Transverse colon (tissue), 3 donors: ENCODE results near the gene LCLAT1.

Source experiments
- EP300 ChIP-seq: sonication (generic); formaldehyde crosslinking; IDR thresholded peaks from one replicate; pipeline ENCODE4 v1.6.1; 2017; ENCODE audit warnings: antibody characterized with exemption, low read depth
- POLR2A ChIP-seq: fragments of 450-650 bp; IDR thresholded peaks from one replicate; pipeline ENCODE4 v1.6.1; 2016; ENCODE audit warnings: antibody characterized with exemption, mild to moderate bottlenecking, moderate library complexity
- TF ChIP-seq, protein P1 (sequence below), 5 experiments: fragments of 200-600 bp in 3 of 5; fragments of 450-650 bp in 2 of 5; sonication (generic) in 3 of 5; IDR thresholded peaks; 1 replicate in 2 of 5; 2 replicates in 3 of 5; pipeline ENCODE4 v1.5.1; 2016 to 2017; ENCODE audit warnings: antibody characterized with exemption in 5 of 5, inconsistent platforms in 3 of 5, mild to moderate bottlenecking in 2 of 5, moderate library complexity in 1 of 5

GRCh38 chr2:30421026-30421603 lies 25.9 kb upstream of the LCLAT1 start:
- TF ChIP-seq, protein P1, sequence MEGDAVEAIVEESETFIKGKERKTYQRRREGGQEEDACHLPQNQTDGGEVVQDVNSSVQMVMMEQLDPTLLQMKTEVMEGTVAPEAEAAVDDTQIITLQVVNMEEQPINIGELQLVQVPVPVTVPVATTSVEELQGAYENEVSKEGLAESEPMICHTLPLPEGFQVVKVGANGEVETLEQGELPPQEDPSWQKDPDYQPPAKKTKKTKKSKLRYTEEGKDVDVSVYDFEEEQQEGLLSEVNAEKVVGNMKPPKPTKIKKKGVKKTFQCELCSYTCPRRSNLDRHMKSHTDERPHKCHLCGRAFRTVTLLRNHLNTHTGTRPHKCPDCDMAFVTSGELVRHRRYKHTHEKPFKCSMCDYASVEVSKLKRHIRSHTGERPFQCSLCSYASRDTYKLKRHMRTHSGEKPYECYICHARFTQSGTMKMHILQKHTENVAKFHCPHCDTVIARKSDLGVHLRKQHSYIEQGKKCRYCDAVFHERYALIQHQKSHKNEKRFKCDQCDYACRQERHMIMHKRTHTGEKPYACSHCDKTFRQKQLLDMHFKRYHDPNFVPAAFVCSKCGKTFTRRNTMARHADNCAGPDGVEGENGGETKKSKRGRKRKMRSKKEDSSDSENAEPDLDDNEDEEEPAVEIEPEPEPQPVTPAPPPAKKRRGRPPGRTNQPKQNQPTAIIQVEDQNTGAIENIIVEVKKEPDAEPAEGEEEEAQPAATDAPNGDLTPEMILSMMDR (IDR thresholded peaks at IDR 0.05) = no peak
- TF ChIP-seq EP300 (no peak), POLR2A (no peak)
